Loucy (cell line): ENCODE data around the gene GNAZ.

ENCODE experiments used
- H2AFZ ChIP-seq: fragments of 200-600 bp; sonication (generic); 2 replicates; pipeline ENCODE4 v1.6.0; 2016; ENCODE audit warnings: antibody characterized with exemption, mild to moderate bottlenecking, low read length, moderate library complexity
- H3F3A ChIP-seq: fragments of 200-600 bp; 2 replicates; pipeline ENCODE4 v1.6.0; 2016; ENCODE audit warnings: antibody characterized with exemption, low read depth, mild to moderate bottlenecking
- H3K27me3 ChIP-seq: fragments of 200-600 bp; sonication (generic); 2 replicates; pipeline ENCODE4 v1.6.1; 2014; ENCODE audit warnings: low read length, mild to moderate bottlenecking; ENCODE audit not compliant: insufficient read depth, poor library complexity, severe bottlenecking
- H3K36me3 ChIP-seq: fragments of 200-600 bp; sonication (generic); 2 replicates; pipeline ENCODE4 v1.6.1; 2016; ENCODE audit warnings: low read length; ENCODE audit not compliant: insufficient read depth
- H3K4me1 ChIP-seq: fragments of 200-600 bp; sonication (generic); 2 replicates; pipeline ENCODE4 v1.5.1; 2014; ENCODE audit warnings: low read length, mild to moderate bottlenecking; ENCODE audit not compliant: insufficient read depth, poor library complexity, severe bottlenecking
- H3K4me2 ChIP-seq: fragments of 200-600 bp; sonication (generic); 2 replicates; pipeline ENCODE4 v1.6.0; 2014; ENCODE audit warnings: antibody characterized with exemption, low read length, low read depth, mild to moderate bottlenecking; ENCODE audit not compliant: poor library complexity, severe bottlenecking
- H3K4me3 ChIP-seq: fragments of 200-600 bp; sonication (generic); 2 replicates; pipeline ENCODE4 v1.5.1; 2014; ENCODE audit warnings: low read length, mild to moderate bottlenecking, mixed read lengths; ENCODE audit not compliant: poor library complexity, severe bottlenecking
- H3K79me2 ChIP-seq: fragments of 200-600 bp; sonication (generic); 2 replicates; pipeline ENCODE4 v1.6.1; 2014; ENCODE audit warnings: low read length; ENCODE audit not compliant: insufficient read depth
- H3K9ac ChIP-seq: fragments of 200-600 bp; sonication (generic); 2 replicates; pipeline ENCODE4 v1.6.0; 2014; ENCODE audit warnings: mild to moderate bottlenecking, low read depth, low read length, moderate library complexity; ENCODE audit not compliant: poor library complexity, severe bottlenecking
- H3K9me2 ChIP-seq: fragments of 200-600 bp; sonication (generic); replicated peaks from 2 replicates; pipeline ENCODE4 v1.6.1; 2016; ENCODE audit warnings: low read depth, low read length, mixed read lengths
- H3K9me3 ChIP-seq: fragments of 200-600 bp; sonication (generic); 2 replicates; pipeline ENCODE4 v1.6.1; 2014; ENCODE audit warnings: mild to moderate bottlenecking, antibody characterized with exemption, low read length, low read depth; ENCODE audit not compliant: insufficient read depth
- H4K20me1 ChIP-seq: fragments of 200-600 bp; sonication (generic); 2 replicates; pipeline ENCODE4 v1.6.0; 2014; ENCODE audit warnings: antibody characterized with exemption, low read length, mild to moderate bottlenecking; ENCODE audit not compliant: insufficient read depth, poor library complexity, severe bottlenecking
- CTCF ChIP-seq: fragments of 200-600 bp; sonication (generic); conservative IDR thresholded peaks from 2 replicates; pipeline ENCODE4 v1.5.1; 2014; ENCODE audit warnings: mild to moderate bottlenecking, antibody characterized with exemption, low read length
- EZH2phosphoT487 ChIP-seq: fragments of 200-600 bp; IDR thresholded peaks from 2 replicates; pipeline ENCODE4 v1.6.1; 2018; ENCODE audit warnings: antibody characterized with exemption, mild to moderate bottlenecking, moderate library complexity, borderline replicate concordance

The GNAZ gene

GRCh38 chr22:23166841-23167616, 96.7 kb downstream of the GNAZ start:
- H3K9me2 ChIP-seq: no peaks in the 10 kb centered on the region
- no peaks in the 10 kb centered on the region for H3K9me3 ChIP-seq
- H4K20me1 ChIP-seq: no peaks in the 10 kb centered on the region
- no peaks in the 10 kb centered on the region for H3K4me1 ChIP-seq
- H2AFZ ChIP-seq: no peak overlapping the region
- TF ChIP-seq EZH2phosphoT487: no peak
- no peak for TF ChIP-seq CTCF
- H3K9ac ChIP-seq: no peak overlapping the region
- H3K4me2 ChIP-seq: no peak overlapping the region
- no peaks in the 10 kb centered on the region for H3K27me3 ChIP-seq
- no peaks in the 10 kb centered on the region for H3K36me3 ChIP-seq
- H3K79me2 ChIP-seq: no peaks in the 10 kb centered on the region
- H3F3A ChIP-seq: no peaks in the 10 kb centered on the region
- no peak overlapping the region for H3K4me3 ChIP-seq

GRCh38 chr22:23168391-23169042, 98.2 kb downstream of the GNAZ start:
- no peak overlapping the region for H3K4me3 ChIP-seq
- TF ChIP-seq EZH2phosphoT487 (no peak), CTCF (no peak)
- H4K20me1 ChIP-seq: no peaks in the 10 kb centered on the region
- no peak overlapping the region for H2AFZ ChIP-seq
- no peaks in the 10 kb centered on the region for H3F3A ChIP-seq
- H3K9me3 ChIP-seq: no peaks in the 10 kb centered on the region
- no peak overlapping the region for H3K9ac ChIP-seq
- H3K4me2 ChIP-seq: no peak overlapping the region
- no peaks in the 10 kb centered on the region for H3K27me3 ChIP-seq
- no peaks in the 10 kb centered on the region for H3K79me2 ChIP-seq
- H3K4me1 ChIP-seq: no peaks in the 10 kb centered on the region
- H3K9me2 ChIP-seq: no peaks in the 10 kb centered on the region
- H3K36me3 ChIP-seq: no peaks in the 10 kb centered on the region

- TF ChIP-seq EZH2phosphoT487 (no peak), CTCF (no peak)
- Histone ChIP-seq H3K9ac (no peak overlapping the region), H3K27me3 (no peaks in the 10 kb centered on the region)
Measured at GRCh38 chr22:23169043-23169406, 98.7 kb downstream of the GNAZ start.

More at GRCh38 chr22:23169043-23169406, 98.7 kb downstream of the GNAZ start:
- H3K4me1 ChIP-seq: no peaks in the 10 kb centered on the region
- no peak overlapping the region for H3K4me3 ChIP-seq
- no peaks in the 10 kb centered on the region for H3K79me2 ChIP-seq
- H3K9me3 ChIP-seq: no peaks in the 10 kb centered on the region
- H2AFZ ChIP-seq: no peak overlapping the region
- H3K9me2 ChIP-seq: no peaks in the 10 kb centered on the region
- H3F3A ChIP-seq: no peaks in the 10 kb centered on the region
- no peaks in the 10 kb centered on the region for H4K20me1 ChIP-seq
- H3K4me2 ChIP-seq: no peak overlapping the region
- no peaks in the 10 kb centered on the region for H3K36me3 ChIP-seq
